Breast epithelium (tissue), 4 donors: ENCODE data around the gene ARID5B. TPM values are rescaled to one million over a fixed set of nuclear protein-coding genes. Genes with fewer than 3 reads are reported as not detected.

Source experiments
- DNase-seq, 2 donors: peaks; one replicate each; pipeline ENCODE4 v3.0.0-alpha.2; 2019; ENCODE audit warnings: low spot score in 2 of 2
- H3K27ac ChIP-seq, 2 donors: fragments of 200-600 bp; sonication (generic) in 1 of 2; one replicate each; pipeline ENCODE4 v1.5.1; 2016 to 2019; ENCODE audit warnings: mild to moderate bottlenecking in 1 of 2
- H3K27me3 ChIP-seq, 2 donors: fragments of 200-600 bp; sonication (generic) in 1 of 2; one replicate each; pipeline versions ENCODE4 v1.5.1 to v1.6.0; 2017 to 2019; ENCODE audit warnings: control low read depth in 1 of 2, mild to moderate bottlenecking in 1 of 2
- H3K36me3 ChIP-seq: fragments of 200-600 bp; one replicate; pipeline ENCODE4 v1.5.1; 2019
- H3K4me1 ChIP-seq, 2 donors: fragments of 200-600 bp; sonication (generic); one replicate each; pipeline ENCODE4 v1.5.1; 2016 to 2019; ENCODE audit warnings: control low read depth in 1 of 2
- H3K4me3 ChIP-seq, 3 donors: fragments of 200-600 bp; sonication (generic); 1 replicate in 2 of 3; 2 replicates in 1 of 3; pipeline ENCODE4 v1.5.1; 2016 to 2019; ENCODE audit warnings: mild to moderate bottlenecking in 3 of 3, moderate library complexity in 2 of 3
- H3K9me3 ChIP-seq, 2 donors: fragments of 200-600 bp; sonication (generic) in 1 of 2; one replicate each; pipeline ENCODE4 v1.5.1; 2016 to 2019; ENCODE audit warnings: control low read depth in 1 of 2
- POLR2A ChIP-seq: fragments of 450-650 bp; IDR thresholded peaks from one replicate; pipeline ENCODE4 v1.6.1; 2016; ENCODE audit warnings: antibody characterized with exemption, mild to moderate bottlenecking, moderate library complexity
- POLR2AphosphoS5 ChIP-seq, 3 donors: sonication (generic); formaldehyde crosslinking; IDR thresholded peaks; one replicate each; pipeline ENCODE4 v1.6.1; 2017; ENCODE audit warnings: antibody characterized with exemption in 3 of 3
- intact Hi-C: fragments of 100-400 bp; cut with DNase I; formaldehyde crosslinking; loops from one replicate; pipeline ENCODE4 v1.15.1; 2023; ENCODE audit warnings: low total_unique reads
- total RNA-seq, 3 donors: library from RNA; depleted of rRNA; stranded (reverse); fragments of >200 nt; gene quantifications; one replicate each; pipeline ENCODE4 v1.1.0, GENCODE V29; 2016
- TF ChIP-seq, protein P1 (sequence below), 3 donors: fragments of 450-650 bp; IDR thresholded peaks; one replicate each; pipeline ENCODE4 v1.5.1; 2016 to 2017; ENCODE audit warnings: antibody characterized with exemption in 3 of 3, mild to moderate bottlenecking in 3 of 3, moderate library complexity in 3 of 3

Gene ARID5B
- total RNA-seq, 3 donors from 2014 or later, result 89.5 to 166 (median 125) TPM

DNA sequence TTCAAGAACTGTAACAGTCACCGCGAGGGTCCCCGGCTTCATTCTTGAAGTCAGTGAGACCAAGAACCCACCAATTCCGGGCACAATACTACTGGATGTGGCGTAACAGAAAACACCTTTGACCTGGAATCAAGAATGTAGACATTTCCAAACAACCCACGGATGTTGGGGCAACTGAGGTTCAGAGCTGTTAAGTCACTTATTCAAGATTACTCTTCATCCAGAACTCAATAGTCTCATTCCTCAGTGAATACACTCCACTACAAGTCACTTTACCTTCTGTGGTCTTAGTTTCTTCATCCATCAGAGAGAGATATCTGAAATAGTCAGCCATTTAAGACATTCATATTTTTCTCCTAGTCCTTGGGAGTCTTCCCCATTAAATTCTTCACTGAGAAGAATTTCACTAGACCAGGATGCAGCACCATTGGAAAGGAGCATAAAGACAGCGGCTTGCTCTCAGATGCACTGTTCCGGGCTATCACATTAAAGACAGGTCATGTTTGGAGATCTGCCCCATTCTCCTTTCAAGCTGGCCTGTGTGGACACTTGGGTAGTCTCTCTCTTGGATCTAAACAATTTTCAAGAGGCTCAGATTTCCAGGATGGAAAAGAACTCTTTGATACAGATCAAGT lies 32.3 kb upstream of the ARID5B start:
- Histone ChIP-seq H3K9me3 (no peaks in the 10 kb centered on the region), H3K27me3 (no peaks in the 10 kb centered on the region), H3K4me3 (no peak overlapping the region), H3K36me3 (no peaks in the 10 kb centered on the region), H3K4me1 (no peaks in the 10 kb centered on the region), H3K27ac (no peak overlapping the region)
- TF ChIP-seq POLR2AphosphoS5 (IDR thresholded peaks at IDR 0.05) (no peak), POLR2A (no peak)
- TF ChIP-seq, protein P1, sequence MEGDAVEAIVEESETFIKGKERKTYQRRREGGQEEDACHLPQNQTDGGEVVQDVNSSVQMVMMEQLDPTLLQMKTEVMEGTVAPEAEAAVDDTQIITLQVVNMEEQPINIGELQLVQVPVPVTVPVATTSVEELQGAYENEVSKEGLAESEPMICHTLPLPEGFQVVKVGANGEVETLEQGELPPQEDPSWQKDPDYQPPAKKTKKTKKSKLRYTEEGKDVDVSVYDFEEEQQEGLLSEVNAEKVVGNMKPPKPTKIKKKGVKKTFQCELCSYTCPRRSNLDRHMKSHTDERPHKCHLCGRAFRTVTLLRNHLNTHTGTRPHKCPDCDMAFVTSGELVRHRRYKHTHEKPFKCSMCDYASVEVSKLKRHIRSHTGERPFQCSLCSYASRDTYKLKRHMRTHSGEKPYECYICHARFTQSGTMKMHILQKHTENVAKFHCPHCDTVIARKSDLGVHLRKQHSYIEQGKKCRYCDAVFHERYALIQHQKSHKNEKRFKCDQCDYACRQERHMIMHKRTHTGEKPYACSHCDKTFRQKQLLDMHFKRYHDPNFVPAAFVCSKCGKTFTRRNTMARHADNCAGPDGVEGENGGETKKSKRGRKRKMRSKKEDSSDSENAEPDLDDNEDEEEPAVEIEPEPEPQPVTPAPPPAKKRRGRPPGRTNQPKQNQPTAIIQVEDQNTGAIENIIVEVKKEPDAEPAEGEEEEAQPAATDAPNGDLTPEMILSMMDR (IDR thresholded peaks at IDR 0.05), result no peak
- DNase-seq, result no peak
- intact Hi-C loops, result no loop called here

DNA sequence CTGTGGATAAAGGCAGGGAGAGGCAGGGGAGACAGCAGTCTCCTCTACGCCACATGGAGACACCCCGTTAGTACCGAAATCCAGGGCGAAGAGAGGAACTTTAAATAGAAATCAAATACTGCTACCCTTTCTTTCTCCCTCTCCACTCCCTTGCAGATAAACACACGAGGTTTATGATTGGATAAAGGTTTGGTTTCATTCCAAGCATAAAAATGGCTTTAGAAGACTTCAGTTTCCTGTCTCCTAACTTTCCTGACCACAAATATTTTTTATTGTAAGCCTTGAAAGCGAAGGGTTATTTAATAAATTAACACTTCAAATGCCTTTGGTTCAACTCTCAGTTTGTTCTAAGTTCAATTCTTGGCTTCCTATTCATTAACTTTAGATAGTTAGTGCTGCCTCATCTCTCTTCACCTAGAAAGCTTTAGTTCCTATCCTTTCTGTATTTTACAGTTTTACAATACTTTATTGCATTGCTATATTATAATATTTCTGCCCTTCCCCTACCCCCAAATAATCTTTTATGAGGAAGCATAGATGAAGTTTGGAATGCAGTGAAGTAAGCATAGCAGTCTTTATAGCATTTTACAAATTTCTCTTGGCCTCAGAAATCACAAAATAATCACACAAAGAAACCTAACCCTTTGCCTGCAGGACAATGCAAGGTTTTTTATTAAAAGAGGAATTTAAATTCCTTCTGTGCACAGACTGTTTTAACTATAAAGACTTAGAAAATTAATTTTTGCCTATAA lies 31.5 kb upstream of the ARID5B start:
- no peak for DNase-seq
- Histone ChIP-seq H3K27me3 (no peaks in the 10 kb centered on the region), H3K4me1 (no peaks in the 10 kb centered on the region), H3K9me3 (no peaks in the 10 kb centered on the region), H3K4me3 (peak overlapping the region in 1 of 3 donors; percentile 29), H3K27ac (no peak overlapping the region), H3K36me3 (no peaks in the 10 kb centered on the region)
- intact Hi-C loops, result no loop called here
- TF ChIP-seq, protein P1 (IDR thresholded peaks at IDR 0.05), result no peak
- TF ChIP-seq POLR2A, result no peak
- TF ChIP-seq POLR2AphosphoS5 (IDR thresholded peaks at IDR 0.05), result no peak

DNA sequence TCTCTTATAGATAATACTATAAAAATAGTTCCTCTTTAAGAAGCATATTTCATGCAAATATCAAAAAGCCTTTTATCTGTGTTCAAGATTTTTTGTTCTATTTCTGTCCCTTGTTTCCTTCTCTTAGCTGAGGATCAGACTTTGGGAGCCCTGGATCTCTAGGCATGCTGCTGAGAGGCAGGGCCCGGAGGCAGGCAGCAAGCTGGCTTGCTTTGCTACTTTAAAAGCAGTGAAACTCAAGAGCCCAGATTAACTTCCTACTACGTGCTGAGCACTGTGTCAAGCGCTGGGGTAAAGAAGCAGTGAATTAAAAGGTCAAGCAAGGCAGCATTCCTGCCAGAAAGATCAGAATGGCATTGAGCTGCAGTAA lies 31.0 kb upstream of the ARID5B start:
- intact Hi-C loops, result no loop called here
- Histone ChIP-seq H3K4me1 (no peaks in the 10 kb centered on the region), H3K4me3 (no peak overlapping the region), H3K9me3 (no peaks in the 10 kb centered on the region), H3K36me3 (no peaks in the 10 kb centered on the region), H3K27me3 (no peaks in the 10 kb centered on the region), H3K27ac (no peak overlapping the region)
- TF ChIP-seq POLR2A, result no peak
- TF ChIP-seq POLR2AphosphoS5 (IDR thresholded peaks at IDR 0.05), result no peak
- TF ChIP-seq, protein P1 (IDR thresholded peaks at IDR 0.05), result no peak
- no peak for DNase-seq

DNA sequence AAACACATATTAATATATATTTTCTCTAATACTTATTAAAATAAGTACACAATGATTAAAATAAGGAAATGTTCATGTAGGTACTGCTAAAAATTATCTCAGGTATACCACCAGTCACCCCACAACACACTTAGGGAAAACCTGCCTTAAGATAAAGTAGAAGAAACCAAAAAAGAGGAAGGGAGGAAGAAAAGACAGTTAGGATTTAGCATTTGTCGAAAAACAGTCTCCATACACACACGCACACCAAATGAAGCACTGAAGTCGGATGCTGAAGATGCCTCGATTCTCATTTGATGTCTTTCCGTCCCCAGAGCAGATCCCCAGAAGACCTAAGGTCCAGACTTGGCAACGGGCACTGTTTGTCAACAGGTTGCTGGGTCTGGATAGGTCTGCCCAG lies 30.0 kb upstream of the ARID5B start:
- intact Hi-C loops, result no loop called here
- no peaks in the 10 kb centered on the region for H3K4me1 ChIP-seq

More for the DNA sequence above, 30.0 kb upstream of the ARID5B start:
- Histone ChIP-seq H3K27ac (no peak overlapping the region), H3K9me3 (no peaks in the 10 kb centered on the region), H3K36me3 (no peaks in the 10 kb centered on the region), H3K4me3 (no peak overlapping the region), H3K27me3 (no peaks in the 10 kb centered on the region)
- TF ChIP-seq POLR2AphosphoS5 (IDR thresholded peaks at IDR 0.05), result no peak
- TF ChIP-seq, protein P1 (IDR thresholded peaks at IDR 0.05), result no peak
- DNase-seq, result no peak
